Measurements from ENCODE around the gene FILIP1. TPM values are rescaled to one million over a fixed set of nuclear protein-coding genes. Genes with fewer than 3 reads are reported as not detected.

FILIP1 gene
- total RNA-seq, 5 donors from 2014 or later (not counting 1 experiment from before 2014, with no cell fraction given) = 0.07 to 0.09 TPM; not detected in 3

DNA sequence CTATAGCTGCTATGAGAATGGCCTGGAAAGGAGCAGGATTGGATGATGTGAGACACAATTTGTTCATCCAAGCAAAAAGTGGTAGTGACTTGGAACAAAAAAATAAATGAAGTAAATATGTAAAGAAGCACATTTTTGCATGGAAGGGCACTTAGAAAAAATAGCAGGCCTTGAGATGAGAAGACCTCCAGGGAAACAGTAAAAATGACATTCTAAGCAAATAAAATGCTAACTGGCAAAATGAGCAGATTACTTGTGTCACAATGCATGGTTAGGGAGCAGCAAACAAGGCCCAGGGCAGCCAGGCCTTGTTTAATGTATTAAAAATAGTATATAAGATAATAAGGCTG is 230.2 kb downstream of the FILIP1 start:
- no peaks in the 10 kb centered on the region for H3K27me3 ChIP-seq (replicated peaks in 1 of 2; ENCODE audit: control insufficient read depth in 2 of 2, extremely low read depth in 1 of 2, insufficient read depth in 2 of 2, low read length in 1 of 2)
- ChIA-PET CTCF (no interaction called here), POLR2A (no interaction called here)
- no peak for DNase-seq
- ATAC-seq (replicated peaks in 1 of 4) = no peak
- Mint-ChIP-seq H3K27me3 (no peaks in the 10 kb centered on the region), H3K4me1 (peaks cover 0 to 18% (median 15%) of the 10 kb centered on the region in 3 donors), H3K9me3 (no peaks in the 10 kb centered on the region), H3K4me3 (no peak overlapping the region), H3K36me3 (peaks cover 27% of the 10 kb centered on the region), H3K27ac (no peak overlapping the region)
- no peak overlapping the region for H3K27ac ChIP-seq (ENCODE audit: low read length)
- H3K4me1 ChIP-seq (ENCODE audit: control insufficient read depth in 1 of 2, extremely low read depth in 1 of 2, insufficient read depth in 2 of 2, low read length in 2 of 2) = no peaks in the 10 kb centered on the region
- no peak overlapping the region for H3K4me3 ChIP-seq (ENCODE audit: control insufficient read depth in 1 of 2, extremely low read depth in 1 of 2, low read length in 1 of 2)
- peaks cover 0 to 32% of the 10 kb centered on the region in 2 donors for H3K36me3 ChIP-seq (ENCODE audit: control insufficient read depth in 2 of 2, extremely low read depth in 1 of 2, insufficient read depth in 1 of 2, low read length in 1 of 2)
- H3K9me3 ChIP-seq = no peaks in the 10 kb centered on the region

DNA sequence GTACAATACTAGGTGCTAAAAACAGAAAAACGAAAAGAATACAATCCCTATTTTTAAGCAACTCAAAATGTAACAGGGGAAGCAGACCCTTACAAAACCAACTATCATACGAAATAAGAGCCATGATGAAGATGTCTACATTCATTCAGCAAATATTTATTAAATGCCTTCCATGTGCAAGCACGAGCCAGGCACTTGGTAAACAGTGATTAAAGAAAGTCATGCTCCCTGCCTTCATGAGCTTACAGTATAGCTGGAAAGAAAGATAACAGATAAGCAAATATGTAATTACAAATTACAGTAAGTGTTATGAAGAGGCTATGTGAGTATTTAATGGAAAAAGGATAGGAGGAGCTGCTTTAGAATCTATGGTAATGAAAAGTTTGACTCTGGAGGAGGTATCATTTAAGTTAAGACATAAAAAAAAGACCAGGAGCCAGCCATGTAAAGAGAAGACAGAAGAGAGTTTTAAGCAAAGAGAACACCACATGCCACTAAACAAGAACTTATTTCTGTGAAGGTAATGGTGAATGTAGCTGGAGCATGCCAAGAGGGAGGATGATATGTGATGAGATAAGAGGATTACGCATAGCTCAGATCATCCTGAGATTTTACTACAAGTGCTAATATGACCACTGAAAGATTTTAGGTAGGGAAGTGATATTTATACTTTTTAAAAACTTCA is 230.7 kb downstream of the FILIP1 start:
- H3K27me3 ChIP-seq (replicated peaks in 1 of 2; ENCODE audit: control insufficient read depth in 2 of 2, extremely low read depth in 1 of 2, insufficient read depth in 2 of 2, low read length in 1 of 2) = no peaks in the 10 kb centered on the region
- no peak overlapping the region for H3K4me3 Mint-ChIP-seq
- peaks cover 0 to 13% (median 13%) of the 10 kb centered on the region in 3 donors for H3K4me1 Mint-ChIP-seq
- H3K4me1 ChIP-seq (ENCODE audit: control insufficient read depth in 1 of 2, extremely low read depth in 1 of 2, insufficient read depth in 2 of 2, low read length in 2 of 2) = no peaks in the 10 kb centered on the region
- ATAC-seq (replicated peaks in 1 of 4) (no peak), DNase-seq (no peak)
- H3K36me3 ChIP-seq (ENCODE audit: control insufficient read depth in 2 of 2, extremely low read depth in 1 of 2, insufficient read depth in 1 of 2, low read length in 1 of 2) = peaks cover 0 to 34% of the 10 kb centered on the region in 2 donors
- ChIA-PET CTCF (interaction anchor here in 1 of 2 donors (0.6 to 0.7 kb wide), 2 partner anchors 146 to 1631 kb away, joined by 3 to 4 read pairs; no protein-coding TSS in a partner anchor), POLR2A (interaction anchor here in 1 of 2 donors (0.6 kb wide), 4 partner anchors 67 to 415 kb away, joined by 3 to 4 read pairs (median 4); no protein-coding TSS in a partner anchor)
- no peak overlapping the region for H3K27ac Mint-ChIP-seq
- 100% methylated on average over 1 of the region's 4 CpGs for WGBS (ENCODE audit: insufficient coverage)
- H3K9me3 Mint-ChIP-seq = no peaks in the 10 kb centered on the region
- H3K36me3 Mint-ChIP-seq = peaks cover 28% of the 10 kb centered on the region
- H3K27me3 Mint-ChIP-seq = no peaks in the 10 kb centered on the region
- H3K9me3 ChIP-seq = no peaks in the 10 kb centered on the region
- H3K27ac ChIP-seq (ENCODE audit: low read length) = no peak overlapping the region
- no peak overlapping the region for H3K4me3 ChIP-seq (ENCODE audit: control insufficient read depth in 1 of 2, extremely low read depth in 1 of 2, low read length in 1 of 2)

DNA sequence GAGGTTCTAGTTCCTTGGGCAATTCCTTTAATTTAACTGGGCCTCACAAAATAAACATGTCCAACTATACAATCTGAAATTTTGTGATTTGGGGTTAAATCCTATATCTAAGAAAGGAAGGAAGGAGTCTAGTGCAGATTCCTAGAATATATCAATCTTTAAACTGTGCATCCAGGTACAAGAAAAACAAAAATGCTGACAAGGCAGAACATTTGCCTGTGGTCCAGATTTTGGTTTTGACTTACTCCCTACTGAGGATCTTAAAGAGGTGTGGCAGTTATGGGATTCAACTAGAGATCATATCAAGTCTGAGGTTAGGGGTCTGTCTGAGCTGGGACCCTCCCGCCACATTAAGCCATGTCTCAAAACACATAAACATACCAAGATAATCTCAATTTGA is 232.3 kb downstream of the FILIP1 start:
- H3K36me3 ChIP-seq (ENCODE audit: control insufficient read depth in 2 of 2, extremely low read depth in 1 of 2, insufficient read depth in 1 of 2, low read length in 1 of 2) = peaks cover 0 to 34% of the 10 kb centered on the region in 2 donors
- no CpG with 5 or more reads among the region's 1 CpG for WGBS (ENCODE audit: insufficient coverage)
- no peak for DNase-seq

GRCh38 chr6:75257343-75258087 is 236.1 kb downstream of the FILIP1 start:
- Mint-ChIP-seq H3K27me3 (no peaks in the 10 kb centered on the region), H3K4me3 (no peak overlapping the region), H3K9me3 (no peaks in the 10 kb centered on the region), H3K27ac (no peak overlapping the region), H3K4me1 (no peaks in the 10 kb centered on the region), H3K36me3 (peaks cover 42% of the 10 kb centered on the region)
- Histone ChIP-seq H3K27ac (ENCODE audit: low read length) (no peak overlapping the region), H3K36me3 (ENCODE audit: control insufficient read depth in 2 of 2, extremely low read depth in 1 of 2, insufficient read depth in 1 of 2, low read length in 1 of 2) (peaks cover 0 to 34% of the 10 kb centered on the region in 2 donors), H3K9me3 (no peaks in the 10 kb centered on the region), H3K4me1 (ENCODE audit: control insufficient read depth in 1 of 2, extremely low read depth in 1 of 2, insufficient read depth in 2 of 2, low read length in 2 of 2) (no peaks in the 10 kb centered on the region), H3K27me3 (replicated peaks in 1 of 2; ENCODE audit: control insufficient read depth in 2 of 2, extremely low read depth in 1 of 2, insufficient read depth in 2 of 2, low read length in 1 of 2) (no peaks in the 10 kb centered on the region), H3K4me3 (ENCODE audit: control insufficient read depth in 1 of 2, extremely low read depth in 1 of 2, low read length in 1 of 2) (no peak overlapping the region)
- POLR2A ChIA-PET = no interaction called here
- WGBS (ENCODE audit: insufficient coverage) = no CpG with 5 or more reads among the region's 1 CpG
- ATAC-seq (replicated peaks in 1 of 4) (no peak), DNase-seq (no peak)
- CTCF ChIA-PET = no interaction called here

More for the DNA sequence above, 232.3 kb downstream of the FILIP1 start:
- no peak overlapping the region for H3K27ac Mint-ChIP-seq
- CTCF ChIA-PET = interaction anchor here (1.1 to 2.1 kb wide), 2 partner anchors 10 kb away, joined by 3 to 10 read pairs; no protein-coding TSS in a partner anchor
- H3K4me3 Mint-ChIP-seq = no peak overlapping the region
- H3K27ac ChIP-seq (ENCODE audit: low read length) = no peak overlapping the region
- POLR2A ChIA-PET = interaction anchor here in 1 of 2 donors (0.6 kb wide), 1 partner anchor 1583 kb away, joined by 3 read pairs; no protein-coding TSS in a partner anchor
- H3K4me3 ChIP-seq (ENCODE audit: control insufficient read depth in 1 of 2, extremely low read depth in 1 of 2, low read length in 1 of 2) = no peak overlapping the region
- H3K36me3 Mint-ChIP-seq = peaks cover 39% of the 10 kb centered on the region
- H3K9me3 Mint-ChIP-seq = no peaks in the 10 kb centered on the region
- no peaks in the 10 kb centered on the region for H3K9me3 ChIP-seq
- H3K27me3 ChIP-seq (replicated peaks in 1 of 2; ENCODE audit: control insufficient read depth in 2 of 2, extremely low read depth in 1 of 2, insufficient read depth in 2 of 2, low read length in 1 of 2) = no peaks in the 10 kb centered on the region
- no peaks in the 10 kb centered on the region for H3K27me3 Mint-ChIP-seq
- ATAC-seq (replicated peaks in 1 of 4) = no peak
- peaks cover 0 to 3% (median 0%) of the 10 kb centered on the region in 3 donors for H3K4me1 Mint-ChIP-seq
- H3K4me1 ChIP-seq (ENCODE audit: control insufficient read depth in 1 of 2, extremely low read depth in 1 of 2, insufficient read depth in 2 of 2, low read length in 2 of 2) = no peaks in the 10 kb centered on the region

DNA sequence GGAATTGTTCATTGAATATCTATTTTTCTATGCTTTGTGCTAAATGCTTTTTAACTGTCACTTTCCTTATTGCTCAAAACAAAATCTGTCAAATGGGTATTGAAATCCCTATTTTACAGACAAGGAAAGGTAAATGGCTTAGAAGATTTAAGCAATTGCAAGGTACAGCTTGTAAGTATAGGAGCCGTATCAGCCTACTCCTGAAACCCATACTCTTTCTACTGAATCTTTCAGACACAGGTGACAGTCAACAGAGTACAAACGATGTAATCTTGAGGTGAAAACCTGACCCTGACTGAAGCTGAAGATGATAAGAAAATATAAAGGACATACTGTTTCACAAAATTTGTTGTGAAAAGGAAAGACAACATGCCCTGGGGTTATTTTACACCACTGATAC is 243.0 kb downstream of the FILIP1 start:
- H3K27me3 Mint-ChIP-seq = peaks cover 5 to 7% of the 10 kb centered on the region in 2 donors
- ChIA-PET POLR2A (no interaction called here), CTCF (interaction anchor here (1.1 to 1.7 kb wide), 2 partner anchors 17 kb away, joined by 4 to 5 read pairs; no protein-coding TSS in a partner anchor)
- no peak overlapping the region for H3K4me3 Mint-ChIP-seq
- no peaks in the 10 kb centered on the region for H3K9me3 Mint-ChIP-seq
- DNase-seq (no peak), ATAC-seq (replicated peaks in 1 of 4) (no peak)
- peaks cover 6% of the 10 kb centered on the region for H3K36me3 Mint-ChIP-seq
- Histone ChIP-seq H3K27me3 (replicated peaks in 1 of 2; ENCODE audit: control insufficient read depth in 2 of 2, extremely low read depth in 1 of 2, insufficient read depth in 2 of 2, low read length in 1 of 2) (no peaks in the 10 kb centered on the region), H3K4me3 (ENCODE audit: control insufficient read depth in 1 of 2, extremely low read depth in 1 of 2, low read length in 1 of 2) (no peak overlapping the region), H3K9me3 (no peaks in the 10 kb centered on the region), H3K4me1 (ENCODE audit: control insufficient read depth in 1 of 2, extremely low read depth in 1 of 2, insufficient read depth in 2 of 2, low read length in 2 of 2) (no peaks in the 10 kb centered on the region), H3K36me3 (ENCODE audit: control insufficient read depth in 2 of 2, extremely low read depth in 1 of 2, insufficient read depth in 1 of 2, low read length in 1 of 2) (peaks cover 0 to 12% of the 10 kb centered on the region in 2 donors), H3K27ac (ENCODE audit: low read length) (no peak overlapping the region)
- no CpG with 5 or more reads among the region's 2 CpGs for WGBS (ENCODE audit: insufficient coverage)
- no peak overlapping the region for H3K27ac Mint-ChIP-seq
- H3K4me1 Mint-ChIP-seq = peaks cover 0 to under 1% (median 0%) of the 10 kb centered on the region in 3 donors

DNA sequence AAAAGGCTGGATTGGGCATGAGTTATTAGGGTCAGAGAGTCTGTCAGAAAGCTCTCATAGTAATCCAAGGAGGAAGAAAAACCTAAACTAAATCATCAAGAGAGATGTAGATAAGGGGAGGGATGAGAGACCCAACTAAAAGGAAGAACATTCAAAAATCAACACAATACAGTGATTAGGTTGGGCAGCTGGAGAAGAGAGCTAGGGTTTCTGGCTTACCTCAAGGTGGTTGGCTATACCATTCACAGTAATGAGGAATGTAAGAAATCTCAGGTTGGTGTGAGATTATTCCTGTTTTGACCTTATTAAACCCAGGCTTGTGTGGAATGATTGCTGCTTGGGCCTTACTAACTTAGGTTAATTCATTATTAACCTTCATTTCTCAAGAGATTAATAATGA is 243.8 kb downstream of the FILIP1 start:
- Histone ChIP-seq H3K9me3 (no peaks in the 10 kb centered on the region), H3K27me3 (replicated peaks in 1 of 2; ENCODE audit: control insufficient read depth in 2 of 2, extremely low read depth in 1 of 2, insufficient read depth in 2 of 2, low read length in 1 of 2) (peaks cover 0 to 5% of the 10 kb centered on the region in 2 experiments), H3K36me3 (ENCODE audit: control insufficient read depth in 2 of 2, extremely low read depth in 1 of 2, insufficient read depth in 1 of 2, low read length in 1 of 2) (peaks cover 0 to 4% of the 10 kb centered on the region in 2 donors), H3K4me3 (ENCODE audit: control insufficient read depth in 1 of 2, extremely low read depth in 1 of 2, low read length in 1 of 2) (no peak overlapping the region), H3K4me1 (ENCODE audit: control insufficient read depth in 1 of 2, extremely low read depth in 1 of 2, insufficient read depth in 2 of 2, low read length in 2 of 2) (no peaks in the 10 kb centered on the region), H3K27ac (ENCODE audit: low read length) (no peak overlapping the region)
- no peak overlapping the region for H3K27ac Mint-ChIP-seq
- H3K27me3 Mint-ChIP-seq = peaks cover 7 to 11% of the 10 kb centered on the region in 2 donors
- peaks cover 4% of the 10 kb centered on the region for H3K36me3 Mint-ChIP-seq
- POLR2A ChIA-PET = no interaction called here
- H3K4me3 Mint-ChIP-seq = no peak overlapping the region
- no peaks in the 10 kb centered on the region for H3K9me3 Mint-ChIP-seq
- peaks cover 0 to 4% (median 2%) of the 10 kb centered on the region in 3 donors for H3K4me1 Mint-ChIP-seq
- ATAC-seq (replicated peaks in 1 of 4) (no peak), DNase-seq (no peak)
- CTCF ChIA-PET = interaction anchor here in 1 of 2 donors (1.7 kb wide), 1 partner anchor 17 kb away, joined by 5 read pairs; no protein-coding TSS in a partner anchor

All from T-cell (primary cell).